GM12891 (cell line): ENCODE measurements around the gene STK16.

Source experiments
- PAX5 ChIP-seq: IDR thresholded peaks from 2 replicates; pipeline ENCODE4 v1.6.1; 2011; ENCODE audit warnings: low read length, moderate library complexity, mild to moderate bottlenecking; ENCODE audit not compliant: insufficient read depth, severe bottlenecking
- POLR2A ChIP-seq: IDR thresholded peaks from 2 replicates; pipeline ENCODE4 v1.6.1; 2011; ENCODE audit warnings: low read depth, low read length, control low read depth
- POLR2AphosphoS5 ChIP-seq: IDR thresholded peaks from 2 replicates; pipeline ENCODE4 v1.6.1; 2011; ENCODE audit warnings: low read depth, low read length, control low read depth
- POU2F2 ChIP-seq: IDR thresholded peaks from 2 replicates; pipeline ENCODE4 v1.6.1; 2011; ENCODE audit warnings: low read depth, mild to moderate bottlenecking, control low read depth, low read length, moderate library complexity
- SPI1 ChIP-seq: IDR thresholded peaks from 2 replicates; pipeline ENCODE4 v1.6.1; 2011; ENCODE audit warnings: low read depth, low read length, control low read depth
- TAF1 ChIP-seq: IDR thresholded peaks from 2 replicates; pipeline ENCODE4 v1.6.1; 2011; ENCODE audit warnings: low read depth, low read length, control low read depth

DNA sequence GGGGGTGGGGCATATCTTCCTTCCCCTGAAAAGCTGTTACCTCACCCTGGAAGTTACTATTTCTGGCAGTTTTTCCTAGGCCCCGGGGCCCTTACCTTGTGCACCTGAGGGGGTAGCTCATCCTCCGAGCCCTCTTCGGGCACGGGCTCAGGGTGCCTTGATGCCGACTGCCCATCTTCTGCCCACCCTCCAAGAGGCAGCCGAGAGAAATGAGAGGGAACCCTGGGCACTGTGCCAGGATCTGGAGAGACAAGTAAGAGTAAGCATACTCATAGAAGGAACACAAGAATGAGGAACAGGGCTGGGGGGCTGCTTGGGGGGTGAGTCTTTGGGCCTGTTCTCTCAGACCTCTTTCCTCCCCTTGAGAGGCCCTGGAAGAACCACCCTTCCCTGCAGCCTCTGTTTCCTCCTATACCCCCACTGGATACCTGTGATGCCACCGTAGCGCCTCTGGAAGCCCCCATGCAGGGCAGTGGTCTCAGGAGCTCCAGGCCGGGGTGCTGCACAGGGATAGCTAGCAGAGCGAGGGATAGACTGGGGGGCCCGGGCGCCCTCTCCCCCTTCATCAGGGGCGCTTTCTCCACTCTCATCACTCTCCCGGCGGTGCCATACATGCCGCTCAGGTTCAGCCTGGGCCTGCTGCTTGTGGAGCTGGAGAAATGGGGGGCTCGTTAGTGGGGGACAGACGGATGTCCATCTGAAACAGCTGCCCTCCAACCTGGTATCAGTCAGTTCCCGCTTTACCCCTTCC lies 24.5 kb upstream of the STK16 start:
- TF ChIP-seq POLR2A, result no peak
- no peak for TF ChIP-seq TAF1
- no peak for TF ChIP-seq POLR2AphosphoS5
- no peak for TF ChIP-seq SPI1
- TF ChIP-seq POU2F2, result no peak
- TF ChIP-seq PAX5, result no peak
